Coronary artery (tissue), 2 donors: ENCODE data around the gene OR2L13.

Experiments used
- DNase-seq: peaks from one replicate; pipeline ENCODE4 v3.0.0-alpha.2; 2017; ENCODE audit warnings: low spot score
- H3K27ac ChIP-seq, 2 donors: fragments of 200-600 bp; sonication (generic); one replicate each; pipeline ENCODE4 v1.5.1; 2016 to 2019
- H3K4me3 ChIP-seq: fragments of 200-600 bp; sonication (generic); 2 replicates; pipeline ENCODE4 v1.5.1; 2016; ENCODE audit warnings: mild to moderate bottlenecking, moderate library complexity
- CTCF ChIP-seq: fragments of 200-600 bp; sonication (generic); IDR thresholded peaks from one replicate; pipeline ENCODE4 v1.5.1; 2019; ENCODE audit warnings: antibody characterized with exemption

The OR2L13 gene

GRCh38 chr1:248094884-248095283, at the start of gene OR2L13:
TSS of gene OR2L13 (plus strand) at chr1:248095184. CDS start at chr1:248099376, 4,192 bp downstream.
- TF ChIP-seq CTCF = no peak
- no peak within 1 kb of the TSS for H3K27ac ChIP-seq
- no peak for DNase-seq

GRCh38 chr1:248045209-248045608, 49.8 kb upstream of the OR2L13 start:
- TF ChIP-seq CTCF = no peak
- no peak for DNase-seq

More at GRCh38 chr1:248094884-248095283, at the start of gene OR2L13:
- H3K4me3 ChIP-seq = no peak within 1 kb of the TSS

GRCh38 chr1:248046536-248046935, 48.4 kb upstream of the OR2L13 start, which contains the start of gene OR2L3:
TSS of gene OR2L3 (plus strand) at chr1:248046836. CDS start at chr1:248060682, 13,846 bp downstream.
- DNase-seq = no peak
- Histone ChIP-seq H3K4me3 (no peak within 1 kb of the TSS), H3K27ac (no peak within 1 kb of the TSS)
- no peak for TF ChIP-seq CTCF

More at GRCh38 chr1:248045209-248045608, 49.8 kb upstream of the OR2L13 start:
- no peak overlapping the region for H3K4me3 ChIP-seq
- H3K27ac ChIP-seq = no peak overlapping the region

GRCh38 chr1:248047008-248047407, 48.0 kb upstream of the OR2L13 start:
- Histone ChIP-seq H3K27ac (no peak overlapping the region), H3K4me3 (no peak overlapping the region)
- TF ChIP-seq CTCF = no peak
- no peak for DNase-seq

- TF ChIP-seq CTCF = no peak
- Histone ChIP-seq H3K27ac (no peak overlapping the region), H3K4me3 (no peak overlapping the region)
- DNase-seq = no peak
These were observed 40.3 kb upstream of the OR2L13 start for GRCh38 chr1:248054671-248055070.

- no peak for DNase-seq
- no peak for TF ChIP-seq CTCF
- Histone ChIP-seq H3K27ac (no peak overlapping the region), H3K4me3 (no peak overlapping the region)
These were observed 39.7 kb upstream of the OR2L13 start for GRCh38 chr1:248055261-248055660.

- no peak overlapping the region for H3K27ac ChIP-seq
- no peak for TF ChIP-seq CTCF
- H3K4me3 ChIP-seq = no peak overlapping the region
- no peak for DNase-seq
These were observed 29.9 kb upstream of the OR2L13 start for GRCh38 chr1:248065071-248065470.
